ENCODE results near the gene MYO1E.
"Not testable (repeated sequence)": the region's sequence is repeated elsewhere in the genome, so short reads cannot be mapped to it uniquely, and the experiment has no call there.

The MYO1E gene

DNA sequence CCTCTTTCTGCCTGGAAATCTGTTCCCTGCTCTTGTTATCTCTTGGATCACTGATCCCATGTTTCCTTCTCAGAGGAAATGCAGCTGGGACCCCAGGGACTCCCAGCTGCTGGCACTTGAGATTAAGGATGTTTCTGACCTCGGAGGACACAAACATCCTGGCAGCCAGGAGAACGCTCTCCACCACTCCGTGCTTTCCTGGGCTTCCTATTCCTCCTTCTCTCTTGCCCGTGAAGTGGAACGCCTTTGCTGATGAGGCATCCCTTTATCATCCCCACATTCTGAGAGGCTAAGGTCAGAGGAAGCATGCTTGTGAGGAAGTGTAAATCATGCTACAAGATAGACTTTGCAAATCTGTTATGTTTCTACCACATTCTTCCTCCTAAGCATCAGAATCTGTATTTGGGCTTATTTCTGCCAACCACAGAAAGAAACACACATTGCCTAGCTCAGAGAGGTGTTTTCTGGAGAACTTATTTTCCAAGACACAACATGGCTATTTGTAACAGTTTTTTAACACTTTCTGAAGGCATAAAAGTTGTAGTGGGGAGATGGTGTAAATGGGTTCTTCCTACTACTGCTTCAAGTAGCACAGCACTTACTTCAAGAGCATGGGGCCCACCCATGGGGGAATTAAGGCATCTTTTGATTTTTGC lies 191.6 kb downstream of the MYO1E start:
- no peak for DNase-seq

DNA sequence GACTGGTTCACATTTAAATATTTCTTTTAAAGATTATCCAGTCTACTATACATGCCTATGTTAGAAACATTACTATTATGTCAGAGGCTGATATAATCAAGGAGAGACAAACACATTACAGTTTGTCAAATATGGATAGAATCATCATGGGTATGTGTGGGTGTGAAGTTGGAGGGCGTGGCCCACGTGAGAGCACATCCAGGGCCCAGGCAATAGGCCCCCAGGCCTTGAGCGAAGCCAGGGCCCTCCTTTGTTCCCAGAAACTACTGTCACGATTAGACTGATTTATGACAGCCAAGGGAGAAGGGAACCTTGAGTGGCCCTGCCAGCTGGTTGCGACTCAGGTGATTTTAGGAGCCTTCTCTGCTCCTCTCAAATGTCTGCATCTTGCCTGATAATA lies 193.0 kb downstream of the MYO1E start:
- DNase-seq = no peak

DNA sequence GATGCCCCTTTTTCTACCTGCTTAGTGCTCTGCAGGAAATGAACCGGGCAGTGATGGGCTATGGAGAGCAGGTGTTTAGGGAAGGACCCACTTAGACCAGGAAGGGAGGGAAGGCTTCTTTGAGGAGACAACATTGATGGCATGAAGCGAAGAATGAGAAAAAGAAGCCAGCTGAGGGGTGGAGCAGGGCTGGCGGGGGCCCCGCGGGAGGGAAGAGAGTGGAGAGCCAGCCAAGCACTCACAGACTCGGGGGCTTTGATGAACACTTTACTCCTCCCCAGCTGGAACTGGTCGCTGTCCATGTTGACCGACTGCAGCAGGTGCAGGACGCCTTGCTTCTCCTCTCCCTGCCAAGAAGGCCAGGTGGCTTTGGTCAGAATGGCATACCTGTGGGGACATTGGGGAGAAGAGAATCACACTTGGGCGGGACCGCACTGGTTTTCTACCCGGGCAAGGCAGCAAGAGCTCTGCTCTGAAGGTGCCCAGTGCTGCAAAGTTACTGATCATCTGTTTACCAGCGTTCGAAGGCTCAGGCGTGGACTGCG lies 194.4 kb downstream of the MYO1E start:
- no peak for DNase-seq

DNA sequence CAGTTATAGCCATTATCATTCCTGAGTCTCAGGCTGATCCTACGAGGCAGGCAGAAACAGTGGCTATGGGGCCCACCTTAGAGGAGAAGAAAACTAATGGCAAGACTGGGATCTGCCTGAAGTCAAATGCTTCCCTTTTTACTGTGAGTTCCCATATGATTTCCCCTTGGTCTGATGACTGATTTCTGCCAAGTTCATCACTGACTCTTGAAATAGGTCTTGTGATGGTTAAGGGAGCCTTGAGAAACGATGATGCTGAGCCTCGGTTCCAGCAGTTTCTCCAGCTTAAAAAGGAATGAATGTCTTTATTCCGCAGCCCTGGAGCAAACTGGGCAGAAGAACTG lies 195.4 kb downstream of the MYO1E start:
- no peak for DNase-seq

DNA sequence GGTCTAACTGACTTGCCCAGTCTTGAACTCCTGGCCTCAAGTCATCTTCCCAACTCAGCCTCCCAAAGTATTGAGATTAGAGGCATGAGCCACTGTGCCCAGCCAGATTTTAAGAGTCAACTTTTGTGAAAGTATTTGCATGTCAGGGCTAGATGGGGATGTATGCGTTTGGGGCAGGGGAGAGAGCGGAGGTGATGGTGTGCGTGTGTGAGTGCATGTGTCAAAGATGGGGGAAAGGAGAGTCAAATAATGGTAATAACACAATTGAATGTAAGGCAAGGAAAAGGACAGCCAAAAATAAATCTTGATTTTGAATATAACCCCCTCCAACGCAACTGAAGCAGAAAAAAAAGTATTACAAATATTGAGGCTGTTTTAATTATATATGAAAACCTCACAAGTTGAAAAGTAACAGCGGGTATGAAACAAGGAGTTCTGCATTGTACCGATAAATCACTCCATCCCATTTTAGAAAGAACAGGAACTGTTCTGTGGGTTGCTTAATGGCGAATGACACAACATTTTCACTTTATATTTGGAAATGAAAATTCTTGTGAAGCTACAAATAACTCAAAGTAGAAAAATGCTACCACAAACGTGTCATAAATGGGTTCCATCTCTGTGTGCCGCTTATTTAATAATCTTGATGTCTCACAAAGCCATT lies 195.9 kb downstream of the MYO1E start:
- DNase-seq = peak in 1 of 2 donors; percentile 23

DNA sequence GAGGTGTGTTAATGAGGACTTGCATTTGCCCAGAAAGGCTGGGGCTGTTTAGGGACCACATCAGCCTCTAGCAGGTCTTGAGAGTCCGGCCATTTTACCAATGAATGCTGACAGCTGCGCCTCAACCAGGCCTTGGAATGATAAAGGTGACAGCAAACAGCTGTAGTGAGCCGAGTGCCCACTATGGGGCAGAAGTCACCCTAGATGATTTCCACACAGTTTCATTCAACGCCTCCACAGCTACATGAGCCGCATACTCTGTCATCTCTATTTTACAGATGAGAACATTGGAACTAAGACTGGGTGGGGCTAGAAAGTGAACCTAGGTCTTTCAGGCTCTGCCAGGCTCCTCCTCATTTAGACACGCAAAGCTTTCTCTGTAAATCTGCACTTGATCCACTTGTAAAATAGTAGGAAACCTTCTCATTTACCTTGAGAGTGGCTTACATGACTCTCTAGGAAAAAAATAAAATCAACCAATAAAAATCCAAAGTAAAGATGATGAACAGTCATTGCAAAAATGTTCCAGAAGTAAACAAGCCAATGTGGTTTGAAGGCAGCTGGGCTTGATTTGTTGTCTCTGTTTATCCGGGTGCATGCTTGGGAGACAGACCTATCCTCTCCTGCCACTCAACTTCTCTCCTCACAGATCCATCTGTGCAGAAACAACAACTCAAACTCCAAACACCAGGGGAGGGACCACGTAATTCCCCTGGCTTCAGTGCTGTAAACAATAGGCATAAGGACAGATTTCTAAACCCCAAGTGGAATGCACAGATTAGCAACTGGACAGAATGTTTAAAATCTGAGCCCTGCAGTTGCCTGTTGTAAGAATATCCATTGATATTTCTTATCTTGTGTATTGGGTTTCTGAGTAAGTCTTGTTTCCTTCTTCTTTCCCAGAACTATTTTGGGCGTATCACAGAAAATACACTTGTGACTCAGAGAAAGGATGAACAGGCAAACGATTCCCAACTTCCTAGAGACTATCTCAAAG lies 197.5 kb downstream of the MYO1E start:
- DNase-seq = peak; percentile 55 to 65

DNA sequence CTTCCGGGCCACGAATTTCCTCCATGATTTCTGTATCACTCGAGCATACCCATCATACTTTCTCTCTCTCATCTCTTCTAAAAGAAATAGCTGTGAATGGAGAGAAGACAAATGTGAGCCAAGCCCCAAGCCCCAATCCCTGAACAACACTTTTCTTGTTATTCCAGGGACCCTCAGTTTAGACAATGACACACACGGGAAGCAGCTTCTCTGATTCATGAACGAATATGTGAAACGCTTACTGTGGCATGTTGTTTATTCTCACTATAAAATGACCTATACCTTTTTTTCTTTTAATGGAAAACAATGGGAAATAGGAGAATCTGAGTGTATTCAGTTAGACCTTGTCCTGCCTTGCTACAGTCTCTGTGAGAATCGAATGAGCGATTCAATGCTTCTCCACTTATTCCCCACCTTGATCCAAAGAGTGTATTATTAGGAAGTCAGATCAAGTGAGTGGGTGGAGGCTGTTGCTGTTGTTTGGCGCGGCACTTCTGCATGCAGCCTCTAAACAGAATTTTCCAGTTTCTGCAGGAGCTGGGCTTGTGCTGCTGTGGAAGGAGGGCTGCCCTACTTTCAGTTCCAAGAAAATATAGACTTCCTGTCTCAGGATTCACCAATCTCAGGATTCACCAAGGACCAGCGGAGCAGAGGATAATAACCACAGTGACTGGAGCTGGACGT lies 198.4 kb downstream of the MYO1E start:
- DNase-seq = peak in 1 of 2 donors; percentile 45

DNA sequence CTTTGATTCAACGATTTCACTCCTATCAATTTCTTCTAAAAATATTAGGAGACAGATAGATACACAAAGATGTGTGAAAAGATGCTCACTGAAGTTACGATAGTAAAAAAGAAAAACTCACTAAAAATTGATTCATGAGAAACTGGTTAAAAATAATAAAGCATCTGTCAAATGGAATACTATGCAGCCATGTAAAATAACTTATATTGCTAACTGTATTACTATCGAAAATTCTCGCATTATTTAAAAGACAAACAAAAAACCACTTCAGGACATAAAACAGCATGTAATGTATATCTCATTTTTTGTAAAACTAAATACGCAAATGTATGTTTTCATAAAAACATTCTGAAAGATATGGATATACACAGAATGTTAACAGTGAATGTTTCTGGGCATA lies 199.5 kb downstream of the MYO1E start:
- no peak for DNase-seq

DNA sequence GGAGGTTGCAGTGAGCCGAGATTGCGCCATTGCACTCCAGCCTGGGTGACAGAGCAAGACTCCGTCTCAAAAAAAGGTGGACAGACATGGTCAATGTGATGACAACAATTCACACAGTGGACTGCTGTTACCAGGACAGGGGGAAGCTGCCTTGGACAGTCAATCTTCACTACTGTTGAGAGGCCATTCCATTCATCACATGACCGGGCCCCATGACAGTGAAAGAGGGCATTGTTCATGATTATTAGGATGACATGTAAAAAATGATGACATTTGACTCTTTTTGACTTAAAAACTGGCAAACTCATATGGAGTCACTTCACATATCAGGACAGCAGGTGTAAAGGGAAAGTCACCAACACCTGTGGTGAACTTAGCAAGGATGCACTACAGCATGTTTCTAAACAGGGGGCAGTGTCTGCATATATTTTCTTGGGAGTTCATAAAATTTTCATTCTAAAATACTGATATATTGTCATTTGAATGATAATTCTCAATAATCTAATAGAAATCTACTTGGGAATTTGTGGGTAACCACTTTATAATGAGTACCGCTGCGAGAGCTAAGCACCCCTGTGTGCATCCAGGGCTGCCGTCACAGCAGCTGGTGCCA lies 200.3 kb downstream of the MYO1E start:
- DNase-seq = no peak

DNA sequence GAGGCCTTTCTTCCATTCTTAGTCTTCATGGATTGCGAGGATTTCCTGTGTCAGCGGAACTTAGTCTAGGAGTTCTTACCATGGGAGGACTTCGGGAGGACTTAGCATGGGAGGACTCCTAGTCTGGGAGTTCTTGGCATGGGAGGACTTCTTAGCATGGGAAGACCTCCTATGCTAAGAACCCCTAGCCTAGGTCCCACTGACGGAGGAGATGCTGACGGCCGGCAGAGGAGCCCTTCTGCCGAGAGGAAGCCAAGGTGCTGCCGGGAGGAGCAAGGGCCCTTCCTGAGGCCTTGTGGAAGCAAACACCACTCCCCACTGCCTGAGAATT lies 201.6 kb downstream of the MYO1E start:
- DNase-seq = no peak

DNA sequence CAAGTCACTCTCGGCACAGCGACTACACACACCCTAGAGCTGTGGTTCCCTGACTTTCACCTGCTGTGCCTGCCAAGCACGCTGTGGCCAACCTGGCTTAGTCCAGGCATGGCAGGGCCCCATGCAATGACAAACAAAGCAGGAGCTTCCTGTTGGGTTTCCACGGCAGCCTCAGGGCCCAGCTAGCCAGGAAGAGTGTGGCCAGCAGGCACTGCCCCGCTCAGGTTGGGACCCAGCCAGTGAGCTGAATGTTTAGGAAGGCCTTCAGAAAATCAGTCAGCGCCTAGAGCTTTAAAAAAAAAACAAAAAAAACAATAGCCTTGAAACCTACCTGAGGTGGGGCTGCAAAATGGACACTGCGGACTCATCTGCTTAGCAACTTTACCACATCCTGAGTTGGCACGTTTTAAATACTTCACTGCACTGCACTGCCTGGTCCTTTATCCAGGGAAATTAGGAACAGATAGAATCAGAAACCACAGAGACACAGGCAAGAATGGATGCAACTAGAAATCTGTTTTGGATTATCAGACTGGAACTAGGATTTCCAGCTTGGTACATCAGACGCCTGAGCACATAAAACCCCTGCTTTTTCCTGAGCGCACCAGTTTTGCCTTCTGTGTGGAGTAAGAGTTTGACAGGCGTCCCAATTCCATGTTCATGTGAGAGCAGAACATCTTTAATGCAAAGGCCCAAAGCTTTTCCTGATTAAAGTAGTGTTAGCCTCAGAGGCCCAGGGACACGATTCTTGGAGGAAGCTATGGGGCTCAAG lies 202.2 kb downstream of the MYO1E start:
- peak; percentile 24 to 37 for DNase-seq

DNA sequence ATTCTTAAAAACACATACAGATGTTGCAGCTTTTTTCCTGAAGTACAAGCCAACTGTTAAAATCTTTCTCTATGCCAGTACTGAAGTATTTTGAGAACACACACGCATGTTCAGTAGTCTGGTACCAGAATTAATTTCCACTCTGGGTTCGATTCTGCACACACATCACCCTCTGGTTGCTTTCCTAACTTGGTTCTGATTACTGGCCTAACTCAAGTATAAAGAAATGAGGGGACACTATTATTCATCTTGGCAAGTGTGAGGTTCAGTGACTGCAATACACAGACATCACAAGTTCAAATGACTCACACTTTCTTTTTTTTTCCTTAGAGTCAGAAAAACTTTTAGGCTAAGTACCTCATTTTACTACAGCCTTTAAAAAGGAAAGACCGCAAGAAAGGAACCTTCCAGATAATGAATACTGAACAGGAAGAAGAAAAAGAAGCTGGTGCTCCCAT lies 203.4 kb downstream of the MYO1E start:
- DNase-seq = no peak

DNA sequence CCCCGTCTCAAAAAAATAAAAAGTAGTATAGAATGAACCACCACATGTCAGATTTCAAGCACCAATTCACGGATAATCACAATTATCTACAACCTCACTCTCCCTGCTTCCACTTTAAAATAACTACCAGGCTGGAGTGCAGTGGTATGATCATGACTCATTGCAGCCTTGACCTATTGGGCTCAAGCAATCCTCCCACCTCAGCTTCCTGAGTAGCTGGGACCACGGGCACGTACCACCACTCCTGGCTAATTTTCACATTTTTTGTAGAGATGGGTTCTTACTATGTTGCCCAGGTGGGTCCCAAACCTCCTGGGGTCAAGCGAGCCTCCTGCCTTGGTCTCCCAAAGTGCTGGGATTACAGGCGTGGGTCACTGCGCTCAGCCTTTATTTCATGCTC lies 204.1 kb downstream of the MYO1E start:
- DNase-seq = no peak

DNA sequence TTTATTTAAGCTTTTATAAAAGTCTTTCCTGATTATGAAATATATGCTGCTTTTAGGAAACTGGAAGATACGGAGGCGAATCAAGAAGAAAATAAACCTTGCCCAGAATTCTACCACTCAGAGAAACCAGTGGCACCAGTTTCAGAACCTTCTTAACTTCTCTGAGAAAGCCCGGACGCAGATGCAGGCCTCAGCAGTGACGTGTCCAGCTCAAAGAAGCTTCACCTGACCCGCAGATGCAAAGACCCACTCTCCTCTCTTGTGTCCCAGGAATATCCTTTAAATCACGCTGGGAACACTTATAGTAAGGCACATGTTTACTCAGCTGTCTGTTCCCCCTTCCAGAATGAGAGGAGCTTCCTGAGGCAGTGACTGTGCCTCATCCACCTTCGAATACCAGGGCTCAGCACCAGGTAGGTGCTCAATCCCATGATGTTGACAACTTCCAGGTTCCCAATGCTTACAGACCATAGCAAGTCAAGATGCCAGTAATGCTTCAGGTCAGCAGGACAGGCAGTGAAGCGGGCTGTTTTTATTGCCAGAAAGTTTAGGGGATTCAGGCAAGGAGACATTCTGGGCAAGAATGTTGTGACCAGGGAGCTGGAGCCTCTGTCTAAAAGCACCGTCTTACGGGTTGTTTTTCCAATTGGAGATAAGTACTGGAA lies 205.9 kb downstream of the MYO1E start:
- no peak for DNase-seq

DNA sequence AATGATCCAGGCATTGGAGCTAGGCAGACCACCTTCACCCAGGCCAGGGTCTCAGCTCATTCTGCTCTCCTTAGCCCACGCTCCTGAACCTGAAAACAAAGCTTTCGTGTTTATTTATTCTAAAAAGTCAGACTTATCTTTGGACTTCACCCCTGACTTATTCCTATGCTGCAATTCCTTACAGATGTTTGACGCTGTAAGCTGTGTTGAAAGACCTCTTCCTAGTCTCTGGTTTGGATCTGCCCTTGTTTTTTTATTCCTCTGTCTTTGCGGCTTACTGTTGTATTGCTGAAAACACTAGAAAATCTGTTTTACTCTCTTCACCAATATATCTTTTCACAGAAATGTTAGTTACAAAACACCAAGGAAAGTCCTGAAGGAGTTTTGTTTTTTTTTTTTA lies 206.5 kb downstream of the MYO1E start:
- DNase-seq = no peak

DNA sequence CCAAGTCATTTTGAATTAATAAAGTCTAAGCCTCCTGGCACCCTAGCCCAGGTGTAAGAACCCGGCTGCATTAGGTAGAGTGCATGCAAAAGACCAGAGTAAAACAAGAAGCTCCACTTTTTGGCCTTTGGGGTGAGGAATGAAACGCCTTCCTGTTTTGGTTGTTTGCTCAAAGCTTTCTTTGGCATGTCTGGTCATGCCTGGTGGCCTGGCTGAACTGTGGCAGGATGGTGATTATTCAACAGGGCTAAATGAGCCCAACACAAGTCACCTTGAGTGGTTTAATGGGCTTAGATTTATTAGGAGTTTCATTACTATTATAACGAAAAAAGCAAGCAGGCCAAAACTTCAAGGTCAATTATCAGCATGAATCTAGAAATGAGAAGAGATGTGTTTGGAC lies 206.9 kb downstream of the MYO1E start:
- no peak for DNase-seq

DNA sequence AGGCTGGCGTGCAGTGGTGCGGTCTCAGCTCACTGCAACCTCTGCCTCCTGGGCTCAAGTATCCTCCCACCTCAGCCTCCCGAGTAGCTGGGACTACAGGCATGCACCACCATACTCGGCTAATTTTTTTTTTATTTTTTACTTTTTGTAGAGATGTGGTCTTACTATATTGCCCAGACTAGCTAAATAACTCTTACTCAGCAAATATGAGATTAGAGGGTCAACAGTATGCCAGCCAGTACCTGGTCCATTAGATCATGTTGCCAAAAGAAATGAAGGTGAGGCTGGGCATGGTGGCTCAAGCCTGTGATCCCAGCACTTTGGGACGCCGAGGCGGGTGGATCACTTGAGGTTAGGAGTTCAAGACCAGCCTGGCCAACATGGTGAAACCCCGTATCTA lies 210.6 kb downstream of the MYO1E start:
- DNase-seq = not testable (repeated sequence)

DNA sequence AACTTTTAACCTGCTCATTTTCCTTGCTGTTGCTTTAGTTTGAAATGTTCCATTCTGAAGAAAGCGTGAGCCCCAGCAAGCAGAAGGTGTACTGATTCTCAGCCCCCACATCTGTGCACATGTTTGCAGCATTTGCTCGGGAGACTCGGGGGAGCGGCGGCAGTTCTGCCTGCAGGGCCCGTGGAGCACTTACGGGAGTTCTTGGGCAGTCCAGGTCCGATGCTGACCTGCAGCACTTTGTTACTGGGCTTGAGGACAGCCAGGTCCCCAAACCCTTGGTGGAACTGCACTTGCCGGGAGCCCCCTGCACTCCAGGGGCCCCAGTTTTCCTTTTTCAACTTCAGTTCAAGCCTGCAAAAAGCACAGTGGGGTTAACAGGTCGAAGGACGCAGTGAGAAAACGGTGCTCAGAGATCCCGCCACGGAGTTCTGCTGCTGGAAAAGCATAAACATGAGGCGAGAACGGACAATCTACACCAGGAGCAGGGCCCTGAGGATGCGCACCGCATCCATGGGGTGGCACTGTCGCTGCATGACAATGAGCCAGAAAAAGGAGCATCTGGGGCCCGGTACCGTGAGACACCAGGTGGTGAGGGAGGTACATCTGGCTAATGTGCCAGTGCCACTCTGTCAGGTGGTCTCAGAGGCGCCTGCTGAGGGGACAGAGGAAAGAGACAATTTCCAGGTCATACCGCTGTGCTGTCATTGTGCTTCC lies 211.6 kb downstream of the MYO1E start:
- DNase-seq = peak in 1 of 2 donors; percentile 11

DNA sequence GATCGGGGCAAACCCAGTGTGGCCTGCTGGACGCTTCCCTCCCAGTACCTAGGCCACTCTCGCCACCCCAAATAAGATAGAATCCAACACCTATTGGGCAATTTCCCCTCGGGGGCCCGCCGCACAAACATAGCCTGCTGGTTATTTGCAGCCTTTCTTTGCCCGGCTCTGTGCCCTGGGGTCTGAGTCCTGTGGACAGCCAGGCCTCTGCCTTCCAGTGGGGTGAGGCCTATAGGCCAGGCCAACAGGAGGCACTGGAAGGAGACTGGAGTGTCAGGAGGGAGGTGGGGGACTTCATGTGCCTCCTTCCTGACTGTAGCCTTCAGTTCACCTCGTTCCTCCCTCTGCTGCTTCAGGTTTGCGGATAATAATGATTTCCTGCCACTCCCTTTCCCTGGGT lies 213.5 kb downstream of the MYO1E start:
- no peak for DNase-seq

DNA sequence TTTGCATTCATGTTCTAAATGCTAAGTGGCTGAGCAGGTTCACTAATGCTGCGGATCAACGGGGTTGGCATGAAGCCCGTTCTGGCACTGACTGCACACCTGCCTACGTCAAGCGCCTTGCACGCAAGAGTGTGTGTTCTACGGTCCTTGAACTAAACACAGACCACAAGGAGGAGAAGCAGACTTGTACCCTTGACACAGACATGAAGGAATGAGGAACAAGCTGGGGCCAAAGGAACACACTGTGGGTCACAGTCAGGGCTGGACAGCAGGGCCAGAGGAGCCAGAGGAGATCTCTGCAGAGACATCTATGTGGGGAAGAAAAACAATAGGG lies 214.0 kb downstream of the MYO1E start:
- DNase-seq = no peak

Measured in hippocampal formation (tissue), 2 donors.